GM12892 (cell line): ENCODE measurements around the gene ARMC9.

Experiments
- POLR2A ChIP-seq: IDR thresholded peaks from 2 replicates; pipeline ENCODE4 v1.6.1; 2011; ENCODE audit warnings: low read depth, low read length, control low read depth
- POLR2AphosphoS5 ChIP-seq: IDR thresholded peaks from 2 replicates; pipeline ENCODE4 v1.6.1; 2011; ENCODE audit warnings: low read depth, low read length, control low read depth
- TAF1 ChIP-seq: IDR thresholded peaks from 2 replicates; pipeline ENCODE4 v1.6.1; 2011; ENCODE audit warnings: low read depth, mild to moderate bottlenecking, control low read depth, low read length, borderline replicate concordance

GRCh38 chr2:231390667-231391066 lies 192.2 kb downstream of the ARMC9 start:
- no peak for TF ChIP-seq POLR2AphosphoS5
- TF ChIP-seq POLR2A: no peak
- no peak for TF ChIP-seq TAF1
